GM18861 (cell line): ENCODE measurements around the gene PLIN1.
"Not testable (repeated sequence)": the region's sequence is repeated elsewhere in the genome, so short reads cannot be mapped to it uniquely, and the experiment has no call there.

ENCODE experiments used
- ATAC-seq: cut with Tn5 transposase; IDR thresholded peaks from one replicate; pipeline ENCODE4 v1.9.1; 2021; ENCODE audit not compliant: unreplicated experiment

PLIN1 gene

GRCh38 chr15:89679212-89679611 lies at the start of gene PLIN1:
TSS of gene PLIN1 (minus strand) at chr15:89679367. CDS start at chr15:89677489, 1,878 bp downstream.
- ATAC-seq: no peak

- no peak for ATAC-seq
Observed at GRCh38 chr15:89728254-89728653, 49.1 kb upstream of the PLIN1 start.

- ATAC-seq: no peak
Observed at GRCh38 chr15:89725064-89725463, 45.9 kb upstream of the PLIN1 start.

- ATAC-seq: no peak
Observed at GRCh38 chr15:89724621-89725020, 45.5 kb upstream of the PLIN1 start.

DNA sequence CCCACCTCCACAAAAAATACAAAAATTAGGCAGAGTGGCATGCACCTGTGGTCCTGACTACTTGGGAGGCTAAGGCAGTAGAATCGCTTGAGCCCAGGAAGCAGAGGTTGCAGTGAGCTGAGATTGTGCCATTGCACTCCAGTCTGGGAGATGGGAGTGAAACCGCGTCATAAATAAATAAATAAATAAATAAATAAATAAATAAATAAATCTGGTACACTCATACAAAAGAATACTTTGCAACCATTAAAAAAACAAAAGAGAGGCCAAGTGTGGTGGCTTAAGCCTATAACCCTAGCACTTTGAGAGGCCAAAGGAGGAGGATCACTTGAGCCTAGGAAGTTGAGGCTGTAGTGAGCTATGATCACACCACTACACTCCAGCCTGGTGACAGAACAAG lies 43.9 kb upstream of the PLIN1 start:
- no peak for ATAC-seq

DNA sequence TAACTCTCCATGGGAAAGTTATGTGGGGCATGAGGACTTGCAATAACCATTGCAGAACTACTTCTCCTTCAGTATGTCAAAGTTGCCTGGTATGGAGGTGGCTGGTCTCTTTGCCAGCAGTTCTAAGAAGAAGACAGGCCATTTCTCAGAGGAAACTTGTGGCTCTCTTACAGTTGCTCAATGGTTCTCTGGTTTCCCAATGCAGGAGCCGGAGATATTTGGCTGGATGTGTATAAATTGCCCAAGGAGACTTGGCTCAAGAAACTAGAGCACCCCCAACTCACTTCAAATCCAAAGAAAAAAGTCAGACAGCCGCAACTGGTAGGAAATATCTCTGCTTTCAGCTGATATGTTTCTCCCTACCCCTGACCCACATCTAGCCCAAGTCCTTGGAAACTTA lies 35.6 kb upstream of the PLIN1 start:
- no peak for ATAC-seq

- ATAC-seq: no peak
Observed at GRCh38 chr15:89707577-89707976, 28.4 kb upstream of the PLIN1 start.

DNA sequence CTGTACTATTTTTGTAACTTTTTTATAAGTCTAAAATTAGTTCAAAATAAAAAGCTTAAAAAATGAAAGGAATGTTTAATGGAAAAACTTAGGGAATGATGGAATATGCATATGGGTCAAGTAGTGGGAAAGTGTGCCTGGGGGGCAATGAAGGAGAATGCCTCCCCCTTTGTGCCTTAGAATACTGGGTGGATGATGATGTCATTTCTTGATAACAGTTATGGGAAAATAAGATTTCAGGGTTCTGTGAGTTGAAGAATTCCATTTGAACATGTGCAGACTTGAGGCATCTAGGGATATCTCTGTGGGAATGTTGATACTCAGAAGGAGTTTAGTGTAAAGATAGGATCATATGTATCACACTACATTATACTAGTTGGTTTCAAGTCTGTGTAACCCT lies 25.2 kb upstream of the PLIN1 start:
- ATAC-seq: no peak

DNA sequence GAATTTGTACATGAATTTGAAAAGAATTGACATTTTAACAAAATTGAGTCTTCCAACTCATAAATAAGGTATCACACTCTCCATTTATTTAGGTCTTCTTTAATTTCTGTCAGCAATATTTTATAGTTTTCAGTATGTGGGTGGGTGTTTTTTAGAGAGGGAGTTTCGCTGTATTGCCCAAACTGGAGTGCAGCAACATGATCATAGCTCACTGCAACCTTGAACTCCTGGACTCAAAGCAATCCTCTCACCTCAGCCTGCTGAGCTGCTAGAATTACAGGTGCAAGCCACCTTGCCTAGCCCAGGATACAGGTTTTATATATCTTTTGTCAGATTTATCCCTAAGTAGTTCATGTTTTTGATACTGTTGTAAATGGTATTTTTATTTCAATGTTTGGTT lies 16.0 kb upstream of the PLIN1 start:
- no peak for ATAC-seq

DNA sequence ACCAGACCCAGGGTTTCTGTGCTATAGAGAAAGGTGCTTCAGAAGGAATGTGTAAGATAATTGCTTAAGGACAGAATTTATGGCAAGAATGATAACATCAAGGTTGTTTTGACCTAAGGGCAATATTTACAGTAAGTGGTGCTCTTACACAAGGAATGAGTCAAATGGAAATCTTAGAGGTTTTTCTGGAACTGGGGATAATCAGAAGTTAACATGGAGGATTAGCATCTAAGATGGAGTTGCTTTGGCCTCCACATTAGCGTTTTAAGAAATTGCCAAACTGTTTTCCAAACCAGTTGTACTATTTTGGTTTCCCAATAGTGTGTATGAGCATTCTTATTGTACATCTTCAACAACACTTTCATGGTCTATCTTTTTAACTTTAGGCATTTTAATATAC lies 14.5 kb upstream of the PLIN1 start:
- no peak for ATAC-seq

DNA sequence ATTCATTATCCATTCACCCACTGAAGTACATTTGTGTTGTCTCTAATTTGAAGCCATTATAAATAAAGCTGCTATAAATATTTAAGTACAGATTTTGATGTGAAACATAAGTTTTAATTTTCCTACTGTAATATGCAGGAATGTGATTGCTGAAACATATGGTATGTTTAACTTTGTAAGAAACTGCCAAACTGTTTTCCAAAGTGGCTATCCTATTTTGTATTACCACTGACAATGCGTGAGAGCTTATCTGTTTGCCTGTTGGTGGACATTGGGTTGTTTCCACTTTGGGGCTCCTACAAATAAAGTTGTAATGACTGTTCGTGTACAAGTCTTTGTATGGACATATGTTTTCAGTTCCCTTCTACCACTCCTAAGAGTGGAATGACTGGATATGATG lies 13.9 kb upstream of the PLIN1 start:
- ATAC-seq: no peak

DNA sequence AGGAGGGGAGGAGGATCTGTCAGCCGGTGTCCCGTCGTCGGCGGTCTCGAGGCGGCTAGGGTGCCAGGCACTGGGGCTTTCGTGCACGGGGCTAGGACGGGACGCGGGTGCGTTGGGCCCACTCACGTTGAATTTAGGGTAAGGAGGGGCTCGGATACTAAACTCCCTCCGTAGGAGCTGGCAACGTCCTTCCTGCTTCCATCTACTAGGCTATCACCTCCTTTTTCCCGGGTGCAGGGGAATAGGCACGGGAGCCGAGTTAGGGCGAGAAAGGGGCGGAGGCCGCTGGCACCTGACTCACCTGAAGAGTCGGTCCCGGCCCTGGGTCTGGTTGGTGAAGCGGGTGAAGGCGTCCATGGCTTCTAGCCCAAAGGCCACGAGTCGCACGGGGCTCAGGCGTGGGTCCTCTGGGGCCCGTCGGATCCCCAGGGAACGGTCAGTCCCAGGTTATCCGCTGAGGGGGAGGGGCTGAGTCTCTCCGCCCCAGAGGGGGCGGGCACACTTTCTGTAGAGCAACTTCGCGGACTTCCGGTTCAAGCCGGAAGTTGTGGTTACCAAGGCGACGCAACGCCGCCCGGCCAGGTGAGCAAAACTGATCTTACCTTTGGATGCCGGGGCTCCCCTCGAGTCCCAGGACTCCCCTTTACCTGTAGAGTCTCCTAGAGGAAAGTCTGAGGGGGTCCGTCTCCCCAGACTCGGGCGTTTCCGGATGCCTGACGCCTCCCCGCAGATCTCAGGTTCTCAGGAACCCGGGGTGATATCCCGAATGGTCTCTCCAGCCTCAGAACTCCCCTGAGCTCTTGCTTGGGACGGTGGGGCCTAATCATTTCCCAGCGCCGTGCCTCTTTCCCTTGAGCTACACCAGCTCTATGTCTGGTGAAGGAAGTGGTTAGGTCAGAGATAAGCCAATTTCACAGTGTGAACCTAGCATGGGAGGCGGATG lies 11.4 kb upstream of the PLIN1 start, which contains the start of the genes PEX11A and WDR93:
PEX11A (minus strand) TSS at position 479 of the 943 bp plus-strand sequence; CDS start at position 357, 122 bp downstream.
WDR93 (plus strand) TSS at position 536 of the 943 bp plus-strand sequence. CDS start 10,936 bp downstream, outside the sequence.
- ATAC-seq: peak; percentile 78

- ATAC-seq: not testable (repeated sequence)
Observed at GRCh38 chr15:89689930-89690275, 10.7 kb upstream of the PLIN1 start.

GRCh38 chr15:89686522-89686921 lies 7.4 kb upstream of the PLIN1 start:
- no peak for ATAC-seq

GRCh38 chr15:89685995-89686394 lies 6.8 kb upstream of the PLIN1 start:
- no peak for ATAC-seq

DNA sequence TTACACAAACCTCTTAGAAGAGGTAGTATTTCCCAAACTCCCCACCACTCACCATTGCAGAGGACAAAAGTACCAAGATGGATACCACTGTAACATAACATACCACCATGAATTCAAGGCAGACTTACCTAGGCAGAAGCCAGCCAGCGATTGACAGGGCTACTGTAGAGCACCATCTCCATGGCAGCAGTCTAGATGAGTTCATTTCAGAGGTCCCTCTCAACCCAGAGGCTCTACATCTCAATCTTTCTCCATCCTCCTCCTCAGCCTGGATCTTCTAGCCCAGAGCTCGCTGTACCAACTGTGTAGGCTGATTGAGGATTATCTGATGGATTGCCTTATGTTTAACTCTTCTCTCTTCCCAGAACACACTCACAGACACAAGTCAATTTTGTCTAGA lies 2.0 kb upstream of the PLIN1 start:
- no peak for ATAC-seq

DNA sequence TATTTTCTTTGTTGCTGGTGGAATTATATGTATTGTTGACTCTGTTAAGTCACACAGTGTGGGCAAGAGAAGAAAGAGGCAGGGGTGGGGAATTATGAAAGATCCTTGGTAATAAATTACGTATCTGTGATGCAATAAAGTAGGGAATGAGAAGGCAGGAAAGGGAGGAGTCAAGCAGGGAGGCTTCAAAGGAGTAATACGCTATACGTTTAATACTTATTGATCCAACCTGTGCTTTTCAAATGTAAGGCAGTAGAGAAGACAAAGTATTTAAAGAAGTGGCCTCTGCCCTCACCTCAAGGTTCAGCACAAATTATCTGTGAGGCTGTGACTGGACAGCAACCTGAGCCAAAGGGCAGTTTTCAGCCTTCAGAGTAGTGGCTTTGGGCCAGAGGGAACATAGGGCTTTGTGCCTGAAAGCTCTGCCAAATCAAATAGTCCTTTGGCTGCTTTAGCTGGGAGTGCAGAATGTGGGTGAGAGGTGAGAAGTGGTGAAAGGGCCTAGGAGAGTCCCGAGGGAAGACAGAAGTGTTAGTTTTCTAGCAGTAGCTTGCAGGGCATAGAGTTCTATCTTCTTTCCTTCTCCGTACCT lies 1.2 kb upstream of the PLIN1 start:
- no peak for ATAC-seq

GRCh38 chr15:89677381-89677780 lies 1.8 kb downstream of the PLIN1 start:
- ATAC-seq: no peak

GRCh38 chr15:89675606-89676005 lies 3.6 kb downstream of the PLIN1 start:
- ATAC-seq: no peak

GRCh38 chr15:89674526-89674925 lies 4.6 kb downstream of the PLIN1 start:
- no peak for ATAC-seq

- ATAC-seq: no peak
Observed at GRCh38 chr15:89673165-89673512, 6.0 kb downstream of the PLIN1 start.
